Ishikawa (cell line): ENCODE results near the gene ASB9.

Source experiments
- CEBPB ChIP-seq: IDR thresholded peaks from 2 replicates; pipeline ENCODE4 v1.6.1; 2012
- CREB1 ChIP-seq: IDR thresholded peaks from 2 replicates; pipeline ENCODE4 v1.6.1; 2012; ENCODE audit warnings: low read depth
- EGR1 ChIP-seq: IDR thresholded peaks from 2 replicates; pipeline ENCODE4 v1.6.1; 2012
- EP300 ChIP-seq: IDR thresholded peaks from 2 replicates; pipeline ENCODE4 v1.6.1; 2012; ENCODE audit warnings: borderline replicate concordance
- FOXM1 ChIP-seq: IDR thresholded peaks from 2 replicates; pipeline ENCODE4 v1.6.1; 2012; ENCODE audit warnings: low read depth, borderline replicate concordance
- NFIC ChIP-seq: IDR thresholded peaks from 2 replicates; pipeline ENCODE4 v1.6.1; 2012
- RAD21 ChIP-seq: IDR thresholded peaks from 2 replicates; pipeline ENCODE4 v1.6.1; 2012; ENCODE audit warnings: low read depth
- TAF1 ChIP-seq: IDR thresholded peaks from 2 replicates; pipeline ENCODE4 v1.6.1; 2012; ENCODE audit warnings: low read depth, mild to moderate bottlenecking
- TCF12 ChIP-seq: IDR thresholded peaks from 2 replicates; pipeline ENCODE4 v1.6.1; 2012; ENCODE audit warnings: low read depth
- TEAD4 ChIP-seq: IDR thresholded peaks from 2 replicates; pipeline ENCODE4 v1.6.1; 2012
- YY1 ChIP-seq: IDR thresholded peaks from 2 replicates; pipeline ENCODE4 v1.6.1; 2012; ENCODE audit warnings: low read depth
- ZBTB7A ChIP-seq: IDR thresholded peaks from 2 replicates; pipeline ENCODE4 v1.6.1; 2012; ENCODE audit warnings: low read depth
- TF ChIP-seq, protein P1 (sequence below): IDR thresholded peaks from 2 replicates; pipeline ENCODE4 v1.6.1; 2012
- TF ChIP-seq, protein P2 (sequence below): IDR thresholded peaks from 2 replicates; pipeline ENCODE4 v1.6.1; 2012
- TF ChIP-seq, protein P3 (sequence below): IDR thresholded peaks from 2 replicates; pipeline ENCODE4 v1.6.1; 2012; ENCODE audit warnings: low read depth, mild to moderate bottlenecking

ASB9 gene

DNA sequence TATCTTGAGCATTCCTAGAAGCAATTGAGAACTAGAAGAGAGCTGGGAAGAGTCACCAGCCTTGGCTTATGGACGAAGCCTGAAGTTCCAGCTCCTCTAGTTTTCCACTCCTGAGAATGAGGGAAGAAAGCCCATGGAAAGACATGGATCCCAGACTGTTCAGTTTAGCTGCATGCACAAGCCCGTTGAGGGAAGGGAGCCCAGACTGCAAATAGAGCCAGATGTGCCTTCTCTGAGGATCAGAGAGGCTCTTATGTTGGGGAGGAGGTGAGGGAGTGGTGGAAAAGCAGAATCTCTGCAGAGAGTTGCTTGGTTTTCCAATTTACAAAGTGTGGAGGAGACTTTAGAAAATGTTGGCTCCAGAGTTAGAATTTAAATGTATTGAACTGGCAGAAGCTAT is 69.0 kb downstream of the ASB9 start:
- TF ChIP-seq EP300 (no peak), FOXM1 (no peak), ZBTB7A (no peak), EGR1 (no peak), TEAD4 (no peak), YY1 (no peak), CEBPB (no peak), CREB1 (no peak), TCF12 (no peak), RAD21 (no peak), NFIC (no peak), TAF1 (no peak)
- TF ChIP-seq, protein P1, sequence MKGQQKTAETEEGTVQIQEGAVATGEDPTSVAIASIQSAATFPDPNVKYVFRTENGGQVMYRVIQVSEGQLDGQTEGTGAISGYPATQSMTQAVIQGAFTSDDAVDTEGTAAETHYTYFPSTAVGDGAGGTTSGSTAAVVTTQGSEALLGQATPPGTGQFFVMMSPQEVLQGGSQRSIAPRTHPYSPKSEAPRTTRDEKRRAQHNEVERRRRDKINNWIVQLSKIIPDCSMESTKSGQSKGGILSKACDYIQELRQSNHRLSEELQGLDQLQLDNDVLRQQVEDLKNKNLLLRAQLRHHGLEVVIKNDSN = no peak
- TF ChIP-seq, protein P2, sequence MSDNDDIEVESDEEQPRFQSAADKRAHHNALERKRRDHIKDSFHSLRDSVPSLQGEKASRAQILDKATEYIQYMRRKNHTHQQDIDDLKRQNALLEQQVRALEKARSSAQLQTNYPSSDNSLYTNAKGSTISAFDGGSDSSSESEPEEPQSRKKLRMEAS = no peak
- TF ChIP-seq, protein P3, sequence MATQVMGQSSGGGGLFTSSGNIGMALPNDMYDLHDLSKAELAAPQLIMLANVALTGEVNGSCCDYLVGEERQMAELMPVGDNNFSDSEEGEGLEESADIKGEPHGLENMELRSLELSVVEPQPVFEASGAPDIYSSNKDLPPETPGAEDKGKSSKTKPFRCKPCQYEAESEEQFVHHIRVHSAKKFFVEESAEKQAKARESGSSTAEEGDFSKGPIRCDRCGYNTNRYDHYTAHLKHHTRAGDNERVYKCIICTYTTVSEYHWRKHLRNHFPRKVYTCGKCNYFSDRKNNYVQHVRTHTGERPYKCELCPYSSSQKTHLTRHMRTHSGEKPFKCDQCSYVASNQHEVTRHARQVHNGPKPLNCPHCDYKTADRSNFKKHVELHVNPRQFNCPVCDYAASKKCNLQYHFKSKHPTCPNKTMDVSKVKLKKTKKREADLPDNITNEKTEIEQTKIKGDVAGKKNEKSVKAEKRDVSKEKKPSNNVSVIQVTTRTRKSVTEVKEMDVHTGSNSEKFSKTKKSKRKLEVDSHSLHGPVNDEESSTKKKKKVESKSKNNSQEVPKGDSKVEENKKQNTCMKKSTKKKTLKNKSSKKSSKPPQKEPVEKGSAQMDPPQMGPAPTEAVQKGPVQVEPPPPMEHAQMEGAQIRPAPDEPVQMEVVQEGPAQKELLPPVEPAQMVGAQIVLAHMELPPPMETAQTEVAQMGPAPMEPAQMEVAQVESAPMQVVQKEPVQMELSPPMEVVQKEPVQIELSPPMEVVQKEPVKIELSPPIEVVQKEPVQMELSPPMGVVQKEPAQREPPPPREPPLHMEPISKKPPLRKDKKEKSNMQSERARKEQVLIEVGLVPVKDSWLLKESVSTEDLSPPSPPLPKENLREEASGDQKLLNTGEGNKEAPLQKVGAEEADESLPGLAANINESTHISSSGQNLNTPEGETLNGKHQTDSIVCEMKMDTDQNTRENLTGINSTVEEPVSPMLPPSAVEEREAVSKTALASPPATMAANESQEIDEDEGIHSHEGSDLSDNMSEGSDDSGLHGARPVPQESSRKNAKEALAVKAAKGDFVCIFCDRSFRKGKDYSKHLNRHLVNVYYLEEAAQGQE = no peak

DNA sequence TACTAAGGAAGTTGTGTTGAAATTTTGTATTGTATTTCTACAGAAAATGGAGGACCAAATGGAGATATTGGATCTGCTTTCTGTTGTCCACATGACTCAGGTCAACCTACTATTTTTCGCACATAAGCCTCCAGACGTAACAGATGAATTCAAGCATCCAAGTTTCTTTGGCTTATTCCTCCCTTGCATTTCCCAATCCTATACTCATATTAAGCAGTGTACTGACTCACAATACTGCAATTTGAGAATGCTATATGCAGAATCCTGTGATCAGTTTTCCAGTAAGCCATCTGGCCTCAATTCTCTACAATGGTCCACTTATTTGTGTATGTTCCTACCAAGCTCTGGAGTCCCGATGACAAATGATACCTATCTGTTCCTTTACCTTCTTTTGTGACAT is 75.7 kb downstream of the ASB9 start:
- no peak for TF ChIP-seq ZBTB7A
- TF ChIP-seq NFIC = no peak
- TF ChIP-seq, protein P2 = no peak
- no peak for TF ChIP-seq CREB1
- TF ChIP-seq RAD21 = no peak
